Activated CD8-positive, alpha-beta memory T cell treated with anti-CD3 and anti-CD28 coated beads, Interleukin-2, amount 50 U/mL, for 48 hours (primary cell): ENCODE results near the gene PLEKHA6.
"Not testable (repeated sequence)": the region's sequence is repeated elsewhere in the genome, so short reads cannot be mapped to it uniquely, and the experiment has no call there.

Experiments used
- DNase-seq: peaks from one replicate; pipeline ENCODE4 v3.0.0-alpha.2; 2020

Gene PLEKHA6

GRCh38 chr1:204334455-204334854, 25.3 kb downstream of the PLEKHA6 start:
- DNase-seq: no peak

- DNase-seq: no peak
These were observed 26.3 kb downstream of the PLEKHA6 start for GRCh38 chr1:204333427-204333826.

- DNase-seq: no peak
These were observed 27.8 kb downstream of the PLEKHA6 start for GRCh38 chr1:204331847-204332487.

- DNase-seq: no peak
These were observed 28.5 kb downstream of the PLEKHA6 start for GRCh38 chr1:204331275-204331674.

GRCh38 chr1:204327870-204328269, 31.9 kb downstream of the PLEKHA6 start:
- DNase-seq: not testable (repeated sequence)

GRCh38 chr1:204327359-204327758, 32.4 kb downstream of the PLEKHA6 start:
- no peak for DNase-seq

- no peak for DNase-seq
These were observed 32.9 kb downstream of the PLEKHA6 start for GRCh38 chr1:204326771-204327300.

- DNase-seq: no peak
These were observed 33.8 kb downstream of the PLEKHA6 start for GRCh38 chr1:204325944-204326343.

- DNase-seq: peak; percentile 65
These were observed 35.8 kb downstream of the PLEKHA6 start for GRCh38 chr1:204323887-204324286.

GRCh38 chr1:204322339-204322868, 37.3 kb downstream of the PLEKHA6 start:
- DNase-seq: no peak

- no peak for DNase-seq
These were observed 38.1 kb downstream of the PLEKHA6 start for GRCh38 chr1:204321665-204322064.

- DNase-seq: no peak
These were observed 38.7 kb downstream of the PLEKHA6 start for GRCh38 chr1:204321051-204321450.

GRCh38 chr1:204320382-204320804, 39.3 kb downstream of the PLEKHA6 start:
- no peak for DNase-seq

GRCh38 chr1:204319462-204319861, 40.3 kb downstream of the PLEKHA6 start:
- DNase-seq: no peak

- DNase-seq: no peak
These were observed 40.7 kb downstream of the PLEKHA6 start for GRCh38 chr1:204319027-204319426.

- DNase-seq: no peak
These were observed 41.4 kb downstream of the PLEKHA6 start for GRCh38 chr1:204318324-204318723.

- no peak for DNase-seq
These were observed 42.6 kb downstream of the PLEKHA6 start for GRCh38 chr1:204317170-204317569.

- no peak for DNase-seq
These were observed 43.6 kb downstream of the PLEKHA6 start for GRCh38 chr1:204316164-204316563.

GRCh38 chr1:204314893-204315658, 44.7 kb downstream of the PLEKHA6 start:
- DNase-seq: no peak

- no peak for DNase-seq
These were observed 45.4 kb downstream of the PLEKHA6 start for GRCh38 chr1:204314171-204314892.

GRCh38 chr1:204313675-204314074, 46.1 kb downstream of the PLEKHA6 start:
- no peak for DNase-seq

GRCh38 chr1:204310970-204311369, 48.8 kb downstream of the PLEKHA6 start:
- not testable (repeated sequence) for DNase-seq

GRCh38 chr1:204308023-204308628, 51.6 kb downstream of the PLEKHA6 start:
- DNase-seq: no peak
